HG02840 (cell line): ENCODE measurements around the gene STRIP2.
"Not testable (repeated sequence)": the region's sequence is repeated elsewhere in the genome, so short reads cannot be mapped to it uniquely, and the experiment has no call there.

Source experiments
- ATAC-seq: cut with Tn5 transposase; IDR thresholded peaks from one replicate; pipeline ENCODE4 v1.9.1; 2021; ENCODE audit warnings: mild to moderate bottlenecking, moderate library complexity, moderate number of reproducible peaks; ENCODE audit not compliant: unreplicated experiment, low FRiP score

Gene STRIP2

GRCh38 chr7:129452589-129453231 lies 18.5 kb downstream of the STRIP2 start:
- ATAC-seq = no peak

DNA sequence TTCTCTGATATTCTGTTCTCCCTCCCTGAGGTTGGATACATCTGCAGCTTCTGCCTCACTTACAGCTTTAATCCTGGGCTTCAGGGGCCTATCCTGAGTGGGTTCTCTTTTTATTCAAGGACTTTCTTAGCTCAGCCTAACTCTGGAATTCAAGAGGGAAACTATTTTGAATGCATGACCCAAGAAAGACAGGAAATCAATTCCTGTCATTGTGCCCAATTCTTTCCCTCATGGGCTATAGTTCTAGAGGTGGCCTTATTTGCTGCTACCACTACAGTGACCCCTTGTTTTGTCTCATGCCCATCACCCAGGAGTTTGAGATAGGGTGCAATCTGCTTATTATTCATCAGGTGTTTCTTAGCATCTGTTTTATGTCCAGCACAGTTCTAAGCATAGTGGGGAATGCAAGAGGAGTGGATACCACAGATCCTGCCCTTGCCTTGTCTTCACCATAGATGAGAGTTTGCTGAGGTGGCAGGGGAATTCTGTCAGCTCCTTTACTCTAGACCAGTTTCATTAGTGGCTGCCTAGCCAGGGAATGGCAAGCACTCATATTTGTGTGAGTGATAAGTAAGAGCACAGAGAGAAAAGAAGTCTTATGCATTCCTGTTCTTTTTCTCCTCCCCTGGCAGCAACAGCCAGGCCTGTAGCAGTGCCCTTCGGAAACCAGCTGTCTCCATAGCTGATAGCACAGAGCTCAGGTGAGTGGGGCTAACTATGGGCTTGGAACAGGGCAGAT lies 19.4 kb downstream of the STRIP2 start:
- no peak for ATAC-seq

GRCh38 chr7:129454249-129454551 lies 20.0 kb downstream of the STRIP2 start:
- no peak for ATAC-seq

GRCh38 chr7:129456421-129456820 lies 22.2 kb downstream of the STRIP2 start:
- ATAC-seq = no peak

- ATAC-seq = no peak
Measured at GRCh38 chr7:129457101-129457500, 22.9 kb downstream of the STRIP2 start.

GRCh38 chr7:129458171-129458570 lies 23.9 kb downstream of the STRIP2 start:
- no peak for ATAC-seq

DNA sequence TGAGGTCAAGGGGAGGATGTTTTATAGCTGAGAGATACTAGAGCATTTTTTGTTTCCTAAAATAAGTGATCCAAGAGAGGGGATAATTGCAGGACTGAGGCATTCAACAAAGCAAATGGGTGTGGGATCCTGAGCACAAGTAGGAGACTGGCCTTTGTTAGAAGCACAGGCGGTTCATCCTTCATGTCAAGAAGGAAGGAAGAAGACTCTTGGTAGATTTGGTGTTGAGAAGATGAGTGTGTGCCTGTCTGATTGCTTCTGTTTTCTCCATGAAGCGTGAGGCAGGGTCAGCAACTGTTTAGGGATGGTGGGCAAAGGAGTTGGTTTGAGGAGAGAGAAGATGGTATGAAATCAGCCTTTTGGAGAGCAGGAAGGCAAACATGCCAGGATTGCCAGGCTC lies 27.6 kb downstream of the STRIP2 start:
- ATAC-seq = no peak

DNA sequence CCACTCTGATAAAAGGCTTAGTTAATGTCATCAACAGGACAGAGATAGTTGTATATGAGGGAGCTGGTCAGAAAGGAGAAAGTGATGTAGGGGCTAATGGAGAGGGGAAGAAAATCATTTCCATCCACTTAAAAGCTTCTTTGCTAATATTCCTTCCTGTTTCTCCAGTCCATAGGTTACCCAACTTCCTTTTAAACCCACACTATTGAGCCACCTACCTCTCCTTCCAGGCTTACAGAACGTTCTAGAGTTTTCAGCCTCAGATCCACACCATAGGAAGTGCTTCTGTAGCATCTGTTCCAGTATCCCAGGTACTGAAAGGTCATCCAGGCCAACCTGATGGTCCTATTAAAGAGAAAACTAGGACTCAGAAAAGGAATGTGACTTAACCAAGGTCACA lies 28.2 kb downstream of the STRIP2 start:
- ATAC-seq = no peak

- no peak for ATAC-seq
Measured at GRCh38 chr7:129464194-129464593, 30.0 kb downstream of the STRIP2 start.

- ATAC-seq = no peak
Measured at GRCh38 chr7:129465080-129465479, 30.8 kb downstream of the STRIP2 start.

DNA sequence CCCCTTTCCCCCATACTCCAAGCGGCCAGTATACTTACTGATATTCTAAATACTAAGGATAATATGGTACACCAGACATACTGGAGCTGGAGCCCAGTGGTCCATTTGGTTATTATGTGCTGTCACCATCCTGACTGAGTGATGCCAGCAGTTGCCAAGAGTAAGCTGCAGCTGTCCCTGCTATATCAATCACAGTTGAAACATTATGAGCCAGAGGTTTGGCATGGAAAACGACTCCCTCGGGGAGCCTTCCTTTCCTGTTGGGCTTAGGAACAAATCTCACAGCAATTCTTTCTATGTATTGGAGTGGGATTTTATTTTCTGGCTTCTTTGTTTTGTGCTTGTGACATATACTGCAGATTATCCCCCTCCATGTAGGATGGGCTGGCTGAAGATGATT lies 32.6 kb downstream of the STRIP2 start:
- no peak for ATAC-seq

DNA sequence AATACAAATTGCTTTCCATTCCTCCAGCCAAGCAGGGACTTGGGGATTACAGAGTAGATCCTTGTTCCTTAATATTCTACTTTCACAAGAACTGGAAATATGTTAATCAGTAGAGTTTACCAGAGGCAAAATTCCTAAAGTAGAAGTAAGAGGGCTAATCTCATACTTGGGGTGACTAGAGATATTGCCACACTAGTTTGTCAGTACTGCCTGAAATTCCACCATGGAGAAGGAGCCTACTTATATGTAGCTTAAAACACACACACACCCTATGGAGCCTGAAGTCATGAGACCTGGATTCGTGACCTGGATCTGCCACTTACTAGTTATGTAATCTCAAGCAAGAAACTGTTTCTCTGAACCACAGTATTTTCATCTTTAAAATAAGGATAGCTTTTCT lies 33.9 kb downstream of the STRIP2 start:
- no peak for ATAC-seq

- no peak for ATAC-seq
Measured at GRCh38 chr7:129468547-129468946, 34.3 kb downstream of the STRIP2 start.

- no peak for ATAC-seq
Measured at GRCh38 chr7:129469930-129470329, 35.7 kb downstream of the STRIP2 start.

DNA sequence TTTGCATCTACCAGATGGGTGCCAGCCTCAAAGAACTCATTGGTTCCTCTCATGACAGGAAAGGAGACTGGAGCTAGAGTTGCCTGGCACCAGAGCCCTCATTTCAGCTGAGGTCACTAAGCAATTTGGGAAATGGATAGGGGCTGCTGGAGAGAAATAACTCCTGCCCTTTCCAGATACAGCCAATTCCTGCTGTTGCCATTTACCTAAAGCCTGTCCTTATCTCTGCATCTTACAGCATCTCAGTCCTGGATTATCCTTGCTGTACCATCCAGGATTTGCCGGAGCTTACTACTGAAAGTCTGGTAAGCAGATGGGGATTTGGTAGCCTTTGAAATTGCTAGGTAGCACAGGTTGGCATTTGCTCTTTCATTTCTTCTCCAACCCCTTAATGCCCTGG lies 36.2 kb downstream of the STRIP2 start:
- no peak for ATAC-seq

- no peak for ATAC-seq
Measured at GRCh38 chr7:129471402-129471827, 37.2 kb downstream of the STRIP2 start.

- ATAC-seq = not testable (repeated sequence)
Measured at GRCh38 chr7:129475931-129476330, 41.7 kb downstream of the STRIP2 start.

DNA sequence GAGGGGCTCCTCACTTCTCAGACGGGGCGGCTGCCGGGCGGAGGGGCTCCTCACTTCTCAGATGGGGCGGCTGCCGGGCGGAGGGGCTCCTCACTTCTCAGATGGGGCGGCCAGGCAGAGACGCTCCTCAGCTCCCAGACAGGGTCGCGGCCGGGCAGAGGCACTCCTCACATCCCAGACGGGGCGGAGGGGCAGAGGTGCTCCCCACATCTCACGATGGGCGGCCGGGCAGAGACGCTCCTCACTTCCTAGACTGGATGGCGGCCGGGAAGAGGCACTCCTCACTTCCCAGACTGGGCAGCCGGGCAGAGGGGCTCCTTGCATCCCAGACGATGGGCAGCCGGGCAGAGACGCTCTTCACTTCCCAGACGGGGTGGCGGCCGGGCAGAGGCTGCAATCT lies 42.2 kb downstream of the STRIP2 start:
- not testable (repeated sequence) for ATAC-seq

GRCh38 chr7:129479831-129480230 lies 45.6 kb downstream of the STRIP2 start:
- ATAC-seq = no peak

DNA sequence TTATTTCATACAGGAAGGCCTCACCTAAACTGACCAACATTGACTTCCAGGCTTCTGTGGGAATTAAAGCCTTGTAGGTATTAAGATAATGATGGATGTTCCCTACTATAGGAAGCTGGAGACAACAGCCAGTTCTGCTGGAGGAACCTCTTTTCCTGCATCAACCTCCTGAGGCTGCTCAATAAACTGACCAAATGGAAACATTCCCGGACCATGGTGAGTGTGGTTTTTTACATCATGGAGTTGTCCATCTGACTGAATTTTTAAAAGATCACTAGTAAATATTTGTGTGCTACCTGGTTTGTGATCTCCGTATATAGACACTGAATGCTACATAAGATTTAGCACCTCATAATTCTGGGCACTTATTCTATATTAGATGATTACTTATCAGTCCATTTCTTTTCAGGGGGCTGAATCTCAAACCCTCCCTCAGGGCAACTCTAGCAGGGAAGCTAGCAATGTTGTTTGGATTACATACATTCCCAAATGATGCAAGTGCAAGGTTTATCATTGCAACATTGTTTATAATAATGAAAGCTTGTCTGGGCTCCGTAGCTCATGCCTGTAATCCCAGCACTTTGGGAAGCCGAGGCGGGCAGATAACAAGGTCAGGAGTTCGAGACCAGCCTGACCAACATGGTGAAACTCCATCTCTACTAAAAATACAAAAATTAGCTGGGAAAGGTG lies 46.6 kb downstream of the STRIP2 start:
- no peak for ATAC-seq

- not testable (repeated sequence) for ATAC-seq
Measured at GRCh38 chr7:129481376-129481775, 47.1 kb downstream of the STRIP2 start.

DNA sequence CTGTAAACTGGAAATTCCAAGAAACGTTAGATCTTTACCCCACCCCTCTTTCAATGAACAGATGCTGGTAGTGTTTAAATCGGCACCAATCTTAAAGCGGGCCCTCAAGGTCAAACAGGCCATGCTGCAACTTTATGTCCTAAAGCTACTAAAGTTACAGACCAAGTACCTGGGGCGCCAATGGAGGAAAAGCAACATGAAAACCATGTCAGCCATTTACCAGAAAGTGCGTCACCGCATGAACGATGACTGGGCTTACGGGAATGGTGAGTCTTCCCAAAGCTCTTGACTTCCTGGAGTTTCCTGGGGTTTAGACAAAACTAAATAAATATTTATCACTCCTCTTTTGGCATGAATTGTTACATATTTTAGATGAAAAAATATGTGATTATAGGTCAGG lies 48.5 kb downstream of the STRIP2 start:
- ATAC-seq = no peak
